GM21528 (cell line): ENCODE data around the gene CFL1.
"Not testable (repeated sequence)": the region's sequence is repeated elsewhere in the genome, so short reads cannot be mapped to it uniquely, and the experiment has no call there.

Source experiments
- ATAC-seq: cut with Tn5 transposase; IDR thresholded peaks from one replicate; pipeline ENCODE4 v1.9.1; 2021; ENCODE audit warnings: mild to moderate bottlenecking, moderate library complexity; ENCODE audit not compliant: unreplicated experiment, low FRiP score

Gene CFL1

DNA sequence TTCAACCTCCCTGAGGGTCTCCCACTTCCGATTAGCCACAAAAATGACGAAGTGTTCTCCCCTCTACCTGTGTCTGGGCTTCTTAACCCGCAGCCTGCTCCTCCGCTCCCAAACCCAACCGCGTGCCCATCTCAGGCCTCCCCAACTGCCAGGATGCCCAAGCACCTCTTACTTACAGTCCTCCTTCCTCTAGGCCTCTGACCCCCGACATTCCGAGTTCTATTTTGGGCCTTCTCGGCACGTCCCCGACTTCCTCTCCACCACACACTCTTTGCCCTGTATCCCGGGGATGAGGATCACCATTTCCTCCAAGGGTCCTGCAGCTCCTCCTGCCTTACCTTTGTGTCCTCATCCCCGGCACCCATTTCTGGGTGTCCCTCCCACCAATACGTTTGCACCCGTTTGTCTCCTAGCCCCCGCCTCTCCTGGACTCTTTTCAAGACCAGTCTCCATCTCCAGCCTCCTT is 1.9 kb upstream of the CFL1 start:
- no peak for ATAC-seq

DNA sequence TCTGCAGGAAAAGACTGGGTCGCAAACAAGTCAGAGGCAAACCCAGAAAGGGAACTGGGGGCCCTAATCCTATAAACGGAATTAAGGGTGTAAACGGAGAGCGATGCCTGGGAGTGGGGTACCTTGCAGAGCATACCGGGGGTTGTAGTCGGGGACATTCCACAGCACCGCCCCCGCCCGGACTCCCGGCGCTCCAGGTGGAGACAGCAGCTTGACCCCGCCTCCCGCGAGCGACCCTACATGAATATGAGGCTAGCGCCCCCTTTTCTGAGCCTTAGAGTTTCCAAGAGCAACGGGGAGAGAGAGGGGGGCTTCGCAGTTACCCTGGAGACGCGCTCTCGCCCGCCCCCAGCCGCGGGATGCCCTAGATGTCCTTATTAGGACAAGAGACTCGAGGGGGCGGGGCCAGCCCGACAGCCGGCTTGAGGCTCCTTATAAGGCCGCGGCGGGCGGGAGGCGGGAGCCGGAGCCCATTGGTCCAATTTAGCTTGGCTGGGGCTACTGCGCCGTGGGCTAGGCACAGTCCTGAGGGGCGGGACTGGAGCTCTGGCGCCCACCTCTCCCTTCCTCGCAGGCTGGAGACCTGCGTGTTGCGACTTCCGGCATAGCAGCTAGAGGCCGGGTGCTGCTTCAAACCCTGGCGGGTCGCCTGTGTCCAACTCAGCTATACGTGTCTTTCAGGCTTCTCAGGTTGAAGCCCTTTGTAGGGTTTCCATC is 1.3 kb upstream of the CFL1 start:
- ATAC-seq = peak; percentile 51

DNA sequence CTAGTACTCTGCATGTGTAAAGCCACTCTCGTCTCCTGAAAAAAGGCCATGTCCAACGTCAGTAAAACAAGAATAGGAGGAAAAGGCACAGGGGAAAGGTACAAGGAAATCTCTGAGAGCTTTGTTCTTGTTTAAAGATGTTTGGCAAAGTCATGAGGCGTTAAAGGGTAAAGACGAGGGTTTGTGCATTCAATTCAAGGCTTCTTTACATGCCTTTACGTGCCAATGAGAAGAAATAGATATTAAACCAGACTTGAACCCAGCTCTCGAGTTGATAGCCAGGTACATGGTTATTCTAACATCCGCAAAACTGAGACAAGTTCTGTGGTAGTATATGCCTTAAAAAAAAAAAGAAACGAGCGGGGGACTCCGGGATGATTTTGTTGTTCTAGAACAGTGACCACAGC is 704 bp upstream of the CFL1 start:
- ATAC-seq = no peak

GRCh38 chr11:65857500-65857852 is 504 bp downstream of the CFL1 start:
- ATAC-seq = peak; percentile 3

GRCh38 chr11:65856689-65857499 is 1.1 kb downstream of the CFL1 start:
- ATAC-seq = peak; percentile 32

DNA sequence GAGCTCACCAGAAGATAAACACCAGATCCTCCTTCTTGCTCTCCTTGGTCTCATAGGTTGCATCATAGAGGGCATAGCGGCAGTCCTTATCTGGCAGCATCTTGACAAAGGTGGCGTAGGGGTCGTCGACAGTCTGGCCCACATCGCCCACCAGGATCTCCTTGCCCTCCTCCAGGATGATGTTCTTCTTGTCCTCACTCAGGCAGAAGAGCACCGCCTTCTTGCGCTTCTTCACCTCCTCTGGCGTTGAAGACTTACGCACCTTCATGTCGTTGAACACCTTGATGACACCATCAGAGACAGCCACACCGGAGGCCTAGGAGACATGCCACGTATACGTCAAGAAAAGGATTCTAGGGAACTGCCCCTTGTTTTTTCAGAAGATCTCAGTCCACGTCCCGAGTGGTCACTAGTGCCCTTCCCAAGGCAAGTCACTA is 2.0 kb downstream of the CFL1 start:
- no peak for ATAC-seq

DNA sequence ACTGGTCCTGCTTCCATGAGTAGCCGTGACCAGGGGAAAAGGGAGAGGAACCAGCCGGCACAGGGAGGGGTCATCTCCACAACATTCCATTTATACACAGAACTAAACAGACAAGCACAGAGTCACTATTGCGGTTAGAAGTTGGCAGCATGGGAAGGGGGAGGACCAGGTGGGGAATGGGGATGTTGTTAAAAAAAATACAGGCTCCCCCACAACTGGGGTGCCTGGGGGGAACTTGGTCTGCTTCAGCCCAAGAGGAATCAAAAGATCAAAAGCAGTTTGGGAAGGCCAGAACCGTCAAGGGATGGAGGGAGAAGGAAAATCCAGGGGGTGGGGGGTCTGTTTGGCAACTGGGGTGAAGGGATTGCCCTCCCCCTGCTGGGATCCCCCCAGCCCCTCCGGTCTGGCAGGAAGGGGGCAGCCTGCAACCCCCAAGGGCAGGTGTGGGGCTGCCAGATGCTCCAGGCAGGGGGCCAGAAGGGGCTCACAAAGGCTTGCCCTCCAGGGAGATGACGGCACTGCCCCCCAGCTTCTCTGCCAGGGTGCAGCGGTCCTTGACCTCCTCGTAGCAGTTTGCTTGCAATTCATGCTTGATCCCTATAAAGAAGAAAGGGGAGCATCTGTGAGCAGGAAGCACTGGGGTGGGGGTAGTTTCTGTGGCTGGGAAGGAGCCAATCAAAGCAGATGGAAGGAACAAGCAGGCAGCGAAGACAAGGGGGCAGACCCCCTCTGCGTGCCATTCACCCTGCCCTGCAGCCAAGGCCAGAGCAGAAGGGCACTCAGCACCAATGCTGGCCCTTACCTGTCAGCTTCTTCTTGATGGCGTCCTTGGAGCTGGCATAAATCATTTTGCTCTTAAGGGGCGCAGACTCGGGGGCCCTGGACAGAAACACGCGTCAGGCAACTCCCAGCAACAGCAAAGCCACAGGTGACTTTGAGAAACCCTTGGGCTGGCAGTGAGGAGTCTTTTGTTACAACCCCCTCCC is 2.8 kb downstream of the CFL1 start:
- no peak for ATAC-seq

DNA sequence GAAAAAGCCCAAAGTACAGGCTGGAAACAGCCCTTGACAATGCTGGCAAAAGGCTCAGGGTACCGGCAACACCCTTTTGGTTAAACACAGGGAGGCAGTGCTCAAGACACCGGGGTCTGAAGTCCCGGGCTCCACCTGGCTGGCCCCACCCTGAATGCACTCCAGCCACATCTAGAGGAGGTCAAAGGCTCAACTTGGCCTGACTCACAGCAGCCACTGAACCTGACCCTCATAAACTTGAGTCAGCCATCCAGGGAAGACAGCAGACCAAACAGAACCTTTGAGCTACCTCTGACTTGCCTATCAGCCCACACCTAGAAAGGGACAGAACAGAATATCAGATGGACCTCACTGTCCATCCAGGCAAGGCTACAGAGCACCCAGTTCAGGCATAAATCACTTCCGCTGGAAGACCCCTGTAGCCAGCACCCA is 3.8 kb downstream of the CFL1 start:
- no peak for ATAC-seq

- no peak for ATAC-seq
Measured at GRCh38 chr11:65853246-65853979, 4.6 kb downstream of the CFL1 start.

DNA sequence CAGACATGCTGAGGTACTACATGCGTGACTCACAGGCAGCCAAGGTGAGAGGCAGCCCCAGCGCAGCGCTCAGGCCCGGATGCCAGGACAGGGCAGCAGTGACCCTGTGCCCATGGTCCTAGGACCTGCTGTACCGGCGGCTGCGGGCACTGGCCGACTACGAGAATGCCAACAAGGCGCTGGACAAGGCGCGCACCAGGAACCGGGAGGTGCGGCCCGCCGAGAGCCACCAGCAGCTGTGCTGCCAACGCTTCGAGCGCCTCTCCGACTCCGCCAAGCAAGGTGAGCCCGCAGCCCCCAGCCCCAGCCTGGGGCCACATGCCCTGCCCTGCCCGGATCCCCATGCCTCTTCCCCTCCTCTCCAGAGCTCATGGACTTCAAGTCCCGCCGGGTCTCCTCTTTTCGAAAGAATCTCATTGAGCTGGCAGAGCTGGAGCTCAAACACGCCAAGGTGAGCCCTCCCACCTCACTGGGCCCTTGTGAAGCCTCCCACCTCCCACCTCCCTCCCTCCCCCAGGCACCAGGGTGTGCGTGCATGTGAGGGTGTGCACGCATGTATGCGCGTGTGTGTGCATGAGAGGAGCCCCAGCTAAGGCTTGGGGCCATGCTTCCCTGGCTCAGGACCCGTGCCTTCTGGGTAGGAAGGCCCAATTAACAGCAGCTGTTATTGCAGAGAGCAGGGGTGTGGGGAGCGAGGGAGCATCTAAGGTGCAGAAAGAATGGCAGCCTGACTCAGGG is 5.3 kb downstream of the CFL1 start:
- no peak for ATAC-seq

- no peak for ATAC-seq
Measured at GRCh38 chr11:65851811-65852507, 6.0 kb downstream of the CFL1 start.

DNA sequence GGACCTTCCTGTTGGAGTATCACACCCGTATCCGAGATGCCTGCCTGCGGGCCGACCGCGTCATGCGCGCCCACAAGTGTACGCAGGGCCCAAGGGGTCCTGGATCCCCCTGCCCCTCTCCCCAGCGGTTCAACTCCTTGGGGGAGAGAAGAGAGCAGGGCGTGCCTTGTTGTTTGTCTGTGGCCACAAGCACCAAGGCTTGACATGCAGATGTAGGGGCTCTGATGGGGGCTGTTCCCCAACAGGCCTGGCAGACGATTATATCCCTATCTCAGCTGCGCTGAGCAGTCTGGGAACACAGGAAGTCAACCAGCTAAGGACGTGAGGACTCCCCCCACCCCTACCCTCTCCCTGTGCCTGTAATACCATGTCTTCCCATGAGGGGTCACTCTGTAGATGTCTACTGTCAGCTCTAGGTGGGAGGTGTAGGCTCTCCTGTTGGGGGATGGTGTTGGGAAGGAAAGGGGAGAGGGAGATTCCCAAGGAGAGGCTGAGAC is 6.8 kb downstream of the CFL1 start:
- no peak for ATAC-seq

- ATAC-seq = no peak
Measured at GRCh38 chr11:65850217-65851082, 7.5 kb downstream of the CFL1 start.

GRCh38 chr11:65849771-65850216 is 8.2 kb downstream of the CFL1 start:
- no peak for ATAC-seq

GRCh38 chr11:65849366-65849765 is 8.6 kb downstream of the CFL1 start:
- ATAC-seq = no peak

DNA sequence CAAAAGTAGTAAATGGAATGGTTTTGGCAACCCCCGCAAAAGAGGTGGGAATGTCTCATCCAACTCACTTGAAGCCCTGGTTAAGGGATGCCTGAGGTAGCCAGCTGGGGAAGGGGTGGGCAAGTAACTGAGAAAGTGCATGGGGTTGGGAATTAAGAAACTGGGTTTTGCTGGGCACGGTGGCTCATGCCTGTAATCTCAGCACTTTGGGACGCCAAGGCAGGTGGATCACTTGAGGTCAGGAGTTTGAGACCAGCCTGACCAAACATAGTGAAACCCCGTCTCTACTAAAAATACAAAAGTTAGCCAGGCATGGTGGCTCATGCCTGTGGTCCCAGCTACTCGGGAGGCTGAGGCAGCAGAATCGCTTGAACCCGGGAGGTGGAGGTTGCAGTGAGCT is 9.3 kb downstream of the CFL1 start:
- ATAC-seq = not testable (repeated sequence)

- ATAC-seq = no peak
Measured at GRCh38 chr11:65847746-65848145, 10.2 kb downstream of the CFL1 start.
